GM12801 (cell line): Measurements from ENCODE around the gene NDUFAF8.

Experiments
- CTCF ChIP-seq: IDR thresholded peaks from one replicate; pipeline ENCODE4 v1.5.1; 2011; ENCODE audit warnings: control low read depth; ENCODE audit not compliant: insufficient read length; ENCODE audit errors: extremely low read depth

The NDUFAF8 gene

GRCh38 chr17:81229666-81229920 is 9.5 kb upstream of the NDUFAF8 start:
- no peak for TF ChIP-seq CTCF

- no peak for TF ChIP-seq CTCF
These were observed 8.9 kb upstream of the NDUFAF8 start for GRCh38 chr17:81230043-81230820.

- no peak for TF ChIP-seq CTCF
These were observed 7.9 kb upstream of the NDUFAF8 start for GRCh38 chr17:81231121-81231645.

- no peak for TF ChIP-seq CTCF
These were observed 7.1 kb upstream of the NDUFAF8 start for GRCh38 chr17:81231766-81232581.

GRCh38 chr17:81232616-81233241 is 6.4 kb upstream of the NDUFAF8 start:
- no peak for TF ChIP-seq CTCF

GRCh38 chr17:81233316-81233715 is 5.8 kb upstream of the NDUFAF8 start:
- no peak for TF ChIP-seq CTCF

- TF ChIP-seq CTCF: no peak
These were observed 5.2 kb upstream of the NDUFAF8 start for GRCh38 chr17:81233811-81234505.
